ENCODE data around the gene TBC1D23.

DNA sequence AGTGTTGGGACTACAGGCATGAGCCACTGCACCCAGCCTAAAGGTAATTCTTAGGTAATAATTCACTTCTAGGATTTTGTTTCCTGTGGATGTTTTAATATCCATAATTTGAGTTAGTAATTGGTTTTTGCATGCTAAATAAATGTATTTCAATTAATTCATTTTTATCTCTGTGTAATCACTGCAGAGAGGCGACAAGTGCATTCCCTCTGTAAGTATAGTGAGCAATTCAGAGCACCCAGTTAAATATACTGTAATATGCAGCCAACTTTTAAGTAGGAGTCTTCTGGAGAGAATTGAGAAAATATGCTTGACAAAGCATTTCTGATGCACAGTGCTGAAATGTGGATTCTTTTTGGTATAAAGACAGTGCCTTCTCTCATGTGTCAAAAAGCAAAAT lies 5.7 kb downstream of the TBC1D23 start:
- TF ChIP-seq, protein P1, sequence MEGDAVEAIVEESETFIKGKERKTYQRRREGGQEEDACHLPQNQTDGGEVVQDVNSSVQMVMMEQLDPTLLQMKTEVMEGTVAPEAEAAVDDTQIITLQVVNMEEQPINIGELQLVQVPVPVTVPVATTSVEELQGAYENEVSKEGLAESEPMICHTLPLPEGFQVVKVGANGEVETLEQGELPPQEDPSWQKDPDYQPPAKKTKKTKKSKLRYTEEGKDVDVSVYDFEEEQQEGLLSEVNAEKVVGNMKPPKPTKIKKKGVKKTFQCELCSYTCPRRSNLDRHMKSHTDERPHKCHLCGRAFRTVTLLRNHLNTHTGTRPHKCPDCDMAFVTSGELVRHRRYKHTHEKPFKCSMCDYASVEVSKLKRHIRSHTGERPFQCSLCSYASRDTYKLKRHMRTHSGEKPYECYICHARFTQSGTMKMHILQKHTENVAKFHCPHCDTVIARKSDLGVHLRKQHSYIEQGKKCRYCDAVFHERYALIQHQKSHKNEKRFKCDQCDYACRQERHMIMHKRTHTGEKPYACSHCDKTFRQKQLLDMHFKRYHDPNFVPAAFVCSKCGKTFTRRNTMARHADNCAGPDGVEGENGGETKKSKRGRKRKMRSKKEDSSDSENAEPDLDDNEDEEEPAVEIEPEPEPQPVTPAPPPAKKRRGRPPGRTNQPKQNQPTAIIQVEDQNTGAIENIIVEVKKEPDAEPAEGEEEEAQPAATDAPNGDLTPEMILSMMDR (IDR thresholded peaks at IDR 0.05), result no peak
- TF ChIP-seq POLR2A (IDR thresholded peaks at IDR 0.05), result no peak

Data from heart left ventricle (tissue), 13 donors.